GM23338 (cell line): ENCODE results near the gene TEKT2.

Experiments used
- CREB1 ChIP-seq: fragments of 250-450 bp; sonication (Bioruptor Pico); IDR thresholded peaks from 2 replicates; pipeline ENCODE4 v1.5.0; 2020; ENCODE audit warnings: low read depth, mild to moderate bottlenecking, moderate library complexity
- CTCF ChIP-seq, 2 experiments: fragments of 200-600 bp in 1 of 2; sonication (generic) in 1 of 2; conservative IDR thresholded peaks; 2 replicates each; pipeline versions ENCODE4 v1.5.1 to v1.6.1; 2016 to 2017; ENCODE audit warnings: antibody characterized with exemption in 2 of 2, low read depth in 2 of 2, mild to moderate bottlenecking in 2 of 2, moderate library complexity in 1 of 2
- ETS1 ChIP-seq: IDR thresholded peaks from 2 replicates; pipeline ENCODE4 v1.6.1; 2016; ENCODE audit warnings: antibody characterized with exemption
- EZH2 ChIP-seq: fragments of 200-600 bp; sonication (generic); IDR thresholded peaks from one replicate; pipeline ENCODE4 v1.8.0; 2017; ENCODE audit warnings: antibody characterized with exemption, mild to moderate bottlenecking, low read depth; ENCODE audit not compliant: unreplicated experiment
- EZH2phosphoT487 ChIP-seq: fragments of 200-600 bp; sonication (generic); IDR thresholded peaks from one replicate; pipeline ENCODE4 v1.8.1; 2018; ENCODE audit warnings: antibody characterized with exemption; ENCODE audit not compliant: unreplicated experiment
- JUNB ChIP-seq: IDR thresholded peaks from one replicate; pipeline ENCODE4 v1.6.1; 2016; ENCODE audit warnings: antibody characterized with exemption; ENCODE audit not compliant: unreplicated experiment
- NANOG ChIP-seq: IDR thresholded peaks from 2 replicates; pipeline ENCODE4 v1.6.1; 2016; ENCODE audit warnings: antibody characterized with exemption, borderline replicate concordance
- POLR2AphosphoS5 ChIP-seq: IDR thresholded peaks from 2 replicates; pipeline ENCODE4 v1.6.1; 2016; ENCODE audit warnings: antibody characterized with exemption, low read depth
- REST ChIP-seq: IDR thresholded peaks from one replicate; pipeline ENCODE4 v1.6.1; 2018; ENCODE audit warnings: antibody characterized with exemption; ENCODE audit not compliant: unreplicated experiment

- TF ChIP-seq CTCF (conservative IDR thresholded peaks at IDR 0.05; ENCODE audit: low read depth in 2 of 2) (no peak), EZH2 (no peak), REST (no peak), EZH2phosphoT487 (no peak), POLR2AphosphoS5 (no peak), ETS1 (no peak), CREB1 (CRISPR knock-in tag) (no peak), NANOG (no peak), JUNB (no peak)
These were observed 675 bp upstream of the TEKT2 start for GRCh38 chr1:36083219-36083618.
